ENCODE measurements around the gene HOPX.
"Not testable (repeated sequence)": the region's sequence is repeated elsewhere in the genome, so short reads cannot be mapped to it uniquely, and the experiment has no call there.

HOPX gene

GRCh38 chr4:56681158-56681852 is at the start of gene HOPX:
TSS of gene HOPX (minus strand) at chr4:56681296. CDS start at chr4:56657816, 23,480 bp downstream.
- peak; percentile 6 for DNase-seq (ENCODE audit: low read depth)

- DNase-seq (ENCODE audit: low read depth), result no peak
Measured at GRCh38 chr4:56730097-56730496, 49.0 kb upstream of the HOPX start.

GRCh38 chr4:56728512-56728911 is 47.4 kb upstream of the HOPX start:
- DNase-seq (ENCODE audit: low read depth), result no peak

DNA sequence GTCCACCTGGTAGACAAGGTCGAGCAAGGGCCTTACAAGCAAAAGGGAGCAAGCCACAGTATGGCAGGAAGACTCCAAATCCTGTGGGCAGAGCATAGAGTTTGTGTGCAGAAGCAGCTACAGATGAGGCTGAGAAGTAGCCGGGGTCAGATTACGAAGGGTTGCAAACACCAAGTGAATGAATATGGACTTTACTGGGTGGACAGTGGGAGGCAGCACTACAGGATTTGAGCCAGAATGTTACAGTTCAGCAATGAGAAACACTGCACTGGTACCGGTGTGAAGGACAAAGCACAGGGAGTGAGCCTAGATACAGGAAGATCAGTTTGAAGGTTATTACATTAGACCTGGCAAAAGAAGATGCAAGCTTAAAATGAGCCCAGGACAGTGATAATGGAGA is 46.1 kb upstream of the HOPX start:
- no peak for DNase-seq (ENCODE audit: low read depth)

DNA sequence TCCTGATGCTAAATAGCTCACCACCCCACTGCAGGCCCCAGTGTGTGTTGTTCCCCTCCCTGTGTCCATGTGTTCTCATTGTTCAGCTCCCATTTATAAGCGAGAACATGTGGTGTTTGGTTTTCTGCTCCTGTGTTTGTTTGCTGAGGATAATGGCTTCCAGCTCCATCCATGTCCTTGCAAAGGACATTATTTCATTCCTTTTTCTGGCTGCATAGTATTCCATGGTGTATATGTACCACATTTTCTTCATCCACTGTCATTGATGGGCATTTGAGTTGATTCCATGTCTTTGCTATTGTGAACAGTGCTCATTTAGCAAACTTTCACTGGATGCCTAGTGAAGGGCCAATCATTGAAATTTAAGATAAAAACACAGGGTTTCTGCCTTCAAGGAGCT is 45.5 kb upstream of the HOPX start:
- DNase-seq (ENCODE audit: low read depth), result not testable (repeated sequence)

DNA sequence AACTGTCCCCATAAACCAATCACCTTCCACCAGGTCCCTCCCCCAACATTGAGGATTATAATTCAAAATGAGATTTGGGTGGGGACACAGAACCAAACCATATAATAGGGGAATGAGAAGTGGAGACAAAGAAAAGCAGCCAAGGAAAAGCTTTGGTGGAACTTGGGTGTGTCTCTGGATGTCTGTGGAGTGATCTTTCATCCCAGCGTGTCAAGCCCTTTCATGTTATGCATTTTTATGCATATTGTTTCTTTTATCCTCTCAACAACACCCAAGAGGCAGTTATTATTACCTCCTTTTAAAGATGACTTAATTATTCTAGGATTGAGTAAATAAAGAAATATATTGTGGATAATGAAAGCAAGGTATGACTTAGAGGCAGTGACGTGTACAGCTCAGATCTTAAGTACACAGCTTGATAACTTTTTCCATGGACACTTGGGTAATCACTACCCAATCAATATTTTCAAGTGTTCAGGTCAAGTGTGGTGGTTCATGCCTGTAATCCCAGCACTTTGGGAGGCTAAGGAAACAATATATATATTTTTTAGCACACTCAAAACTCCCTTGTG is 42.6 kb upstream of the HOPX start:
- DNase-seq (ENCODE audit: low read depth), result no peak

- no peak for DNase-seq (ENCODE audit: low read depth)
Measured at GRCh38 chr4:56723201-56723605, 42.1 kb upstream of the HOPX start.

GRCh38 chr4:56708146-56708545 is 27.1 kb upstream of the HOPX start:
- no peak for DNase-seq (ENCODE audit: low read depth)

DNA sequence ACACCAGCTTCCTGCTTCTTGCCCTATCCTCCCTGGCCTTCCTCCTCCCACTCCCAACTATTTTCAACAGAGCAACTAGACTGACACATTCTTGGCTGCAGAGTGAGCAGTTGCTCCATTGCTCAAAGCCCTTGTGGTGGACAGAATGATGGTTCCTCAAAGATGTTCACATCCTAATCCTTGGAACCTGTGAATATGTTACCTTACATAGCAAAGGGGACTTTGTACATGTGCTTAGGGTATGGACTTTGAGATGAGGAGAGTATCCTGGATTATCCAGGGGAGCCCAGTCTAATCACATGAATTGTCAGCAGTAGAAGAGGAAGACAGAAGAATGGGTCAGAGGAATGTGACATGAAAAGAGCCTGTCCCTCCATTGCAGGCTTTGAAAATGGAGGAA is 24.9 kb upstream of the HOPX start:
- DNase-seq (ENCODE audit: low read depth), result no peak

- DNase-seq (ENCODE audit: low read depth), result no peak
Measured at GRCh38 chr4:56705334-56705733, 24.2 kb upstream of the HOPX start.

GRCh38 chr4:56704089-56704871 is 23.2 kb upstream of the HOPX start:
- DNase-seq (ENCODE audit: low read depth), result no peak

GRCh38 chr4:56703378-56703777 is 22.3 kb upstream of the HOPX start:
- no peak for DNase-seq (ENCODE audit: low read depth)

DNA sequence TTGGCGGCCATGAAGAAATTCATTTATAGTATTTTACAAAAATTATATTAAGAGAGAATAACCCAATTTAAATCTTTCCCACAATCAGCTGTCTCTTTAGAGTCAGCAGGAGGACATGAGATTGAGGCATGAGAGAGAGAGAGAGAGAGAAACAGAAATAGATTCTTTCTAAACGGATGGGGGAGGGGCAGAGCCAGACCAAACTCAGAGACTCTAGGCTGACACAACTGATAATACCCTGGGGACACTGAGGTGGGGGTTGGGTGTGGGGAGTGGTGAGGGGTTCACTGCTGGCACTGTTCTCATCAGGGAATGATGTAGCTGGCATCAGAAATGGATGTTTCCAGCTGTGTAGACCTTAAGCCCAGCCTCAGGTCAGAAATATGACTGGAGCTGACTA is 20.5 kb upstream of the HOPX start:
- no peak for DNase-seq (ENCODE audit: low read depth)

DNA sequence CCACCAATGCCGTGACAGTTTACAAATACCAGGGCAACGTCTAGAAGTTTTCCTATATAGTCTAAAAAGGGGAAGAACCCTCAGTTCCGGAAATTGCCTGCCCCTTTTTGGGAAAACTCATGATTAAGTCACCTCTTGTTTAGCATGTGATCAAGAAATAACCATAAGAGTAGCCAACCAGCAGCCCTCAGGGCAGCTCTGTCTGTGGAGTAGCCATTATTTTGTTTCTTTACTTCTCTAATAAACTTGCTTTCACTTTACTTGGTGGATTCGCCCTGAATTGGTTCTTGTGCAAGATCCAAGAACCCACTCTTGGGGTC is 20.0 kb upstream of the HOPX start:
- no peak for DNase-seq (ENCODE audit: low read depth)

- DNase-seq (ENCODE audit: low read depth), result no peak
Measured at GRCh38 chr4:56699537-56700105, 18.5 kb upstream of the HOPX start.

DNA sequence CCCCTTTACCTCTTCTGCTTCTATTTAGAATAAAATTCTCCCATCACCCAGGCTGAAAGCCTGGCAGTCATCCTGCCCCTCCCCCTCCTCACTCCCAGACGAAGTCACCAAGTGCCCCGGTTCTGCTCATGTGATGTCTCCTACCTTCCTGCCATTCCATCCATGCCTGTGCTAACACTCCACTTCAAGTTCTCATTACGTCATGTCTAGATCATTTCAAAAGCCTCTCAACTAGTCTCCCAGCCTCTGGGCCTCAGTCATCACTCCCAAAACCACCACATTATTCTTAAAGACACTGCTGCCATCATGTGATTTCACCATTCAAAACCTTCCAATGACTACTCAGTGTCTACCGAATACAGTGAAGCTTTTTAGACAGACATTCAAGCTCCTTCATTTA is 17.2 kb upstream of the HOPX start:
- DNase-seq (ENCODE audit: low read depth), result no peak

DNA sequence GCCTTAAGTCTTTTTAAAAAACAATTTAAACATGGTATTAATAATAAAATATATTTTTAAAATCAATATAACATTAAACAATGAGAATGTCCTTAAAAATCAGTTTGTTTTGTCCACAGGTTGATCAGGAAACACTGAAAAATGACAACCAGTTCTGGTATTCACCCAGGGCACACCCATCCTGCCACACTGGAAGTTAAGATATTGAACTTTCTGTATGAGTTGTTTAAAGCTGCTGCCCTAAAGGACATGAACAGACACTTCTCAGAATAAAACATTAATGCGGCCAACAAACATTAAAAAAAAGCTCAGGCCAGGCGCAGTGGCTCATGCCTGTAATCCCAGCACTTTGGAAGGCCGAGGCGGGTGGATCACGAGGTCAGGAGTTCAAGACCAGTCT is 15.0 kb upstream of the HOPX start:
- no peak for DNase-seq (ENCODE audit: low read depth)

DNA sequence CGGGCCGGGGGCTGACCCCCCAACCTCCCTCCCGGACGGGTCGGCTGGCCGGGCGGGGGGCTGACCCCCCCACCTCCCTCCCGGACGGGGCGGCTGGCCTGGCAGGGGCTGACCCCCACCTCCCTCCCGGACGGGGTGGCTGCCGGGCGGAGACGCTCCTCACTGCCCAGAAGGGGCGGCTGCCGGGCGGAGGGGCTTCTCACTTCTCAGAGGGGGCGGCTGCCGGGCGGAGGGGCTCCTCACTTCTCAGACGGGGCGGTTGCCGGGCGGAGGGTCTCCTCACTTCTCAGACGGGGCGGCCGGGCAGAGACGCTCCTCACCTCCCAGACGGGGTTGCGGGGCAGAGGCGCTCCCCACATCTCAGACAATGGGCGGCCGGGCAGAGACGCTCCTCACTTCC is 12.4 kb upstream of the HOPX start:
- not testable (repeated sequence) for DNase-seq (ENCODE audit: low read depth)

GRCh38 chr4:56692576-56692975 is 11.5 kb upstream of the HOPX start:
- no peak for DNase-seq (ENCODE audit: low read depth)

- no peak for DNase-seq (ENCODE audit: low read depth)
Measured at GRCh38 chr4:56691425-56691824, 10.3 kb upstream of the HOPX start.

DNA sequence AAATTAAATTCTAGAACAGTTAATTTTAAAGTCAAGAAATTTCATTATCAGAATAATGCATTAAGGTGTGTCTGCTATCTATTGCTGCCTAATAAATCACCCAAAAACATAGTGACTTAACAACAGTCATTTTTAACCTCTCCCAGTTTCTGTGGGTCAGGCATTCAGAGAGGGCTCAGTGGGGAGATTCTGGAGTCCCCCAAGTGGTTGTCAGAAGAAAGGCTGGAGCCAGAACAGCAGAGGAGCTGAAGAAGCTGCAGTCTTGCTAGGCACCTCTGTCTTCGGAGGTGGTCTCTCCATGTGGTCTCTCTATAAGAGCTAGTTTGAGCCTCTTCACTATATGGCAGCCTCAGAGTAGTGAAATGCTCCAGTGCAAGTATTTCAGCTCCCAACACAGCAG is 9.3 kb upstream of the HOPX start:
- no peak for DNase-seq (ENCODE audit: low read depth)

DNA sequence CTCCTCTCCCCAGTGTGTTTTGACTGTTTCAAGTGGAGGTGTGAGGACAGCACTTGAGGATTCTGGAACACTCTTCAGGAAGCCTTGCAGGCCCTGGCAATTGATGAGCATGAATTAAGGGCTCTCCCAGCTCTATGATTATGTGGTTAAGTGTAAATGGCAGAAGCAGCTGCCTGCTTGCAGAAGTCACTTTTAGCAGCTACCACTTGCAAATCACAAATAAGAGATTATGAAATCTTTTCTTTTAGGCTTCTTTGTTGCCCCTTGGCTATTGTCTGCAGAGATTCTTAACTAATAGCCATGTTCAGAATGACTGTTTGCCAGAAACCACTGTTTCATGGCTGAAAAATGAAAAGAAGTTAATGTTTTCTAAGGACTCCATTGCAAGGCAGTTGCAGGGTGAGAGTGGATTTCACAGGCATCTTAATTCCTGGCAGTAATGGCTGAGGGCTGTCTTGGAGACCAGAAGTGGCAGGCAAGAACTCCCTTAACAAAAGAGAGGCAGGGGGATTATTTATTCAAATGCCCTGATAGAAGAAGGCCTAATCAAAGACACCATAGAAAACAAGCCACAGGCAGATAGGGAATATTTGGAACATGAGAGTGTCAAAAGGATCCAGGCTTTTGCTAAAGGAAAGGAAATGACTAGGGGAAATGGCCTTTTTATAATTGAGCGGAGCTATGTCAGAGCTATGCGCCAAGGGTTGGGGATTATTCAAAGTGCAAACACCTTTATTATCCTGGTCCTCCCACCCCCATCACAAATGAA is 8.3 kb upstream of the HOPX start:
- no peak for DNase-seq (ENCODE audit: low read depth)

Data from activated T-helper 1 cell treated with Interleukin-2 at 50 U/mL for 16 hours (primary cell).